H9 (cell line): ENCODE data around the gene PXDN. TPM values are rescaled to one million over a fixed set of nuclear protein-coding genes. Genes with fewer than 3 reads are reported as not detected.

Source experiments
- DNase-seq: peaks from one replicate; pipeline ENCODE4 v3.0.0-alpha.2; 2017
- H2AFZ ChIP-seq: one replicate; pipeline ENCODE4 v1.6.1; 2013; ENCODE audit warnings: mild to moderate bottlenecking, low read length, control low read depth, moderate library complexity
- H2AK5ac ChIP-seq: 2 replicates; pipeline ENCODE4 v1.6.1; 2013; ENCODE audit warnings: low read length, control low read depth, mixed read lengths; ENCODE audit not compliant: insufficient read length
- H2BK120ac ChIP-seq: one replicate; pipeline ENCODE4 v1.6.1; 2013; ENCODE audit warnings: low read depth, mild to moderate bottlenecking, low read length, control low read depth, inconsistent platforms; ENCODE audit not compliant: poor library complexity, severe bottlenecking
- H2BK12ac ChIP-seq: 2 replicates; pipeline ENCODE4 v1.6.1; 2013; ENCODE audit warnings: low read length, control low read depth, mixed read lengths, low read depth; ENCODE audit not compliant: insufficient read length
- H2BK15ac ChIP-seq: 2 replicates; pipeline ENCODE4 v1.6.1; 2013; ENCODE audit warnings: low read depth, low read length, control low read depth
- H2BK20ac ChIP-seq: one replicate; pipeline ENCODE4 v1.6.1; 2013; ENCODE audit warnings: low read depth, mild to moderate bottlenecking, low read length, control low read depth, inconsistent platforms; ENCODE audit not compliant: poor library complexity, severe bottlenecking
- H2BK5ac ChIP-seq: 2 replicates; pipeline ENCODE4 v1.6.1; 2013; ENCODE audit warnings: low read length, control low read depth, mixed read lengths; ENCODE audit not compliant: insufficient read length
- H3K14ac ChIP-seq: 2 replicates; pipeline ENCODE4 v1.6.1; 2013; ENCODE audit warnings: low read length, control low read depth; ENCODE audit not compliant: insufficient read depth
- H3K18ac ChIP-seq: 2 replicates; pipeline ENCODE4 v1.6.1; 2013; ENCODE audit warnings: low read depth, mild to moderate bottlenecking, mixed read lengths, low read length, control low read depth; ENCODE audit not compliant: insufficient read length
- H3K23ac ChIP-seq: 2 replicates; pipeline ENCODE4 v1.6.1; 2013; ENCODE audit warnings: low read length, control low read depth, mixed read lengths, low read depth; ENCODE audit not compliant: insufficient read length
- H3K23me2 ChIP-seq: 2 replicates; pipeline ENCODE4 v1.6.1; 2013; ENCODE audit warnings: low read depth, mild to moderate bottlenecking, mixed read lengths, low read length, control low read depth; ENCODE audit not compliant: insufficient read length, poor library complexity, severe bottlenecking
- H3K27ac ChIP-seq: 2 replicates; pipeline ENCODE4 v1.5.1; 2013; ENCODE audit warnings: low read length, control low read depth, mixed read lengths, low read depth; ENCODE audit not compliant: insufficient read length
- H3K27me3 ChIP-seq: 2 replicates; pipeline ENCODE4 v1.6.1; 2013; ENCODE audit warnings: low read length, control low read depth, inconsistent platforms; ENCODE audit not compliant: insufficient read depth
- H3K4ac ChIP-seq: 2 replicates; pipeline ENCODE4 v1.6.1; 2013; ENCODE audit warnings: low read depth, mild to moderate bottlenecking, control low read depth, inconsistent platforms, low read length, moderate library complexity
- H3K4me1 ChIP-seq: 2 replicates; pipeline ENCODE4 v1.6.1; 2013; ENCODE audit warnings: low read length, control low read depth, inconsistent platforms; ENCODE audit not compliant: insufficient read depth
- H3K4me2 ChIP-seq: 2 replicates; pipeline ENCODE4 v1.6.1; 2013; ENCODE audit warnings: low read length, control low read depth, mixed read lengths; ENCODE audit not compliant: insufficient read length, insufficient read depth
- H3K56ac ChIP-seq: 2 replicates; pipeline ENCODE4 v1.6.1; 2013; ENCODE audit warnings: low read depth, mild to moderate bottlenecking, mixed read lengths, low read length, control low read depth; ENCODE audit not compliant: insufficient read length
- H3K79me1 ChIP-seq: 2 replicates; pipeline ENCODE4 v1.6.1; 2013; ENCODE audit warnings: low read depth, mild to moderate bottlenecking, moderate library complexity, low read length, control low read depth, inconsistent platforms; ENCODE audit not compliant: insufficient read depth, poor library complexity, severe bottlenecking
- H3K79me2 ChIP-seq: 2 replicates; pipeline ENCODE4 v1.6.1; 2013; ENCODE audit warnings: low read length, control low read depth, inconsistent platforms; ENCODE audit not compliant: insufficient read depth
- H3K9ac ChIP-seq: 2 replicates; pipeline ENCODE4 v1.6.1; 2013; ENCODE audit warnings: low read length, control low read depth, mixed read lengths; ENCODE audit not compliant: insufficient read length; ENCODE audit errors: extremely low read depth
- H3K9me3 ChIP-seq: one replicate; pipeline ENCODE4 v1.6.1; 2013; ENCODE audit warnings: low read depth, low read length, inconsistent platforms; ENCODE audit not compliant: control insufficient read depth
- H3T11ph ChIP-seq: one replicate; pipeline ENCODE4 v1.6.1; 2013; ENCODE audit warnings: mild to moderate bottlenecking, low read length, control low read depth, inconsistent platforms
- H4K20me1 ChIP-seq: one replicate; pipeline ENCODE4 v1.6.1; 2013; ENCODE audit not compliant: control insufficient read depth, insufficient read length, insufficient read depth
- H4K5ac ChIP-seq: 2 replicates; pipeline ENCODE4 v1.6.1; 2013; ENCODE audit warnings: low read depth, mild to moderate bottlenecking, mixed read lengths, low read length, control low read depth; ENCODE audit not compliant: insufficient read length
- H4K8ac ChIP-seq: replicated peaks from 2 replicates; pipeline ENCODE4 v1.6.1; 2013; ENCODE audit warnings: low read length, control low read depth, mixed read lengths, low read depth; ENCODE audit not compliant: insufficient read length
- H4K91ac ChIP-seq: 2 replicates; pipeline ENCODE4 v1.6.1; 2013; ENCODE audit warnings: low read depth, mild to moderate bottlenecking, moderate library complexity, mixed read lengths, low read length, control low read depth; ENCODE audit not compliant: insufficient read length
- H3K27ac Mint-ChIP-seq, 3 experiments: 2 replicates in 2 of 3; 3 replicates in 1 of 3; pipeline ENCODE4 v1.8.0; 2020 to 2021; ENCODE audit warnings: mixed read lengths in 3 of 3, mild to moderate bottlenecking in 1 of 3, moderate library complexity in 1 of 3
- H3K27me3 Mint-ChIP-seq: 2 replicates; pipeline ENCODE4 v1.8.0; 2021; ENCODE audit warnings: low read depth, mild to moderate bottlenecking, moderate library complexity, mixed read lengths
- H3K36me3 Mint-ChIP-seq, 3 experiments: 2 replicates in 2 of 3; 3 replicates in 1 of 3; pipeline ENCODE4 v1.8.0; 2020 to 2021; ENCODE audit warnings: low read depth in 3 of 3, mixed read lengths in 3 of 3; ENCODE audit not compliant: insufficient read depth in 1 of 3
- H3K4me1 Mint-ChIP-seq, 2 experiments: 2 replicates each; pipeline ENCODE4 v1.8.0; 2020; ENCODE audit warnings: mixed read lengths in 2 of 2
- H3K4me3 Mint-ChIP-seq, 2 experiments: 2 replicates in 1 of 2; 3 replicates in 1 of 2; pipeline ENCODE4 v1.8.0; 2020 to 2021; ENCODE audit warnings: mild to moderate bottlenecking in 2 of 2, mixed read lengths in 2 of 2, moderate library complexity in 1 of 2
- H3K9me3 Mint-ChIP-seq, 2 experiments: 2 replicates in 1 of 2; 3 replicates in 1 of 2; pipeline ENCODE4 v1.8.0; 2020; ENCODE audit warnings: mild to moderate bottlenecking in 2 of 2, mixed read lengths in 2 of 2, moderate library complexity in 1 of 2
- CTCF ChIP-seq: fragments of 200-600 bp; sonication (generic); conservative IDR thresholded peaks from 3 replicates; pipeline ENCODE4 v1.8.0; 2021; ENCODE audit warnings: antibody characterized with exemption, mild to moderate bottlenecking
- WGBS: extraction: QIAGEN DNeasy Blood & Tissue Kit; methylation state at CpG from one replicate; pipeline ENCODE4 v1.1.7; 2013; ENCODE audit warnings: missing lambda C conversion rate, low lambda C conversion rate, mixed read lengths; ENCODE audit not compliant: insufficient read length; ENCODE audit errors: extremely low coverage; 5-methylcytosine and 5-hydroxymethylcytosine counted together
- total RNA-seq: library from RNA; stranded (reverse); gene quantifications from 2 replicates; pipeline ENCODE4 v1.2.1, GENCODE V29; 2021

Gene PXDN
- total RNA-seq, 1 experiment from 2014 or later: 146 TPM

- H3K9me3 Mint-ChIP-seq: peaks cover 4 to 11% of the 10 kb centered on the region in 2 experiments; a peak in 4 of 5 replicates
- no peaks in the 10 kb centered on the region for H3K9me3 ChIP-seq
- WGBS: no CpG with 5 or more reads among the region's 6 CpGs
Measured at GRCh38 chr2:1748176-1748740, 3.9 kb upstream of the PXDN start.

More at GRCh38 chr2:1748176-1748740, 3.9 kb upstream of the PXDN start:
- no peak overlapping the region for H3K18ac ChIP-seq
- no peak overlapping the region for H2AK5ac ChIP-seq
- H4K20me1 ChIP-seq: no peaks in the 10 kb centered on the region
- no peak overlapping the region for H2BK20ac ChIP-seq
- peak; percentile 15 for DNase-seq
- no peak overlapping the region for H2BK5ac ChIP-seq
- no peak overlapping the region for H3K23ac ChIP-seq
- H2BK120ac ChIP-seq: no peak overlapping the region
- H3K79me2 ChIP-seq: no peaks in the 10 kb centered on the region
- Mint-ChIP-seq H3K27ac (no peak overlapping the region), H3K4me3 (no peak overlapping the region), H3K27me3 (peaks cover 49% of the 10 kb centered on the region), H3K4me1 (peaks cover 13 to 19% of the 10 kb centered on the region in 2 experiments), H3K36me3 (peaks cover 8 to 13% (median 8%) of the 10 kb centered on the region in 3 experiments)
- no peak overlapping the region for H2AFZ ChIP-seq
- no peak overlapping the region for H3K9ac ChIP-seq
- H3K14ac ChIP-seq: no peak overlapping the region
- H3K4me1 ChIP-seq: no peaks in the 10 kb centered on the region
- no peak overlapping the region for H3K4me2 ChIP-seq
- peaks cover 2% of the 10 kb centered on the region for H3K23me2 ChIP-seq
- no peak for TF ChIP-seq CTCF
- H3K79me1 ChIP-seq: no peaks in the 10 kb centered on the region
- no peak overlapping the region for H3T11ph ChIP-seq
- H2BK15ac ChIP-seq: no peak overlapping the region
- H3K4ac ChIP-seq: no peak overlapping the region
- no peak overlapping the region for H4K91ac ChIP-seq
- H3K56ac ChIP-seq: no peak overlapping the region
- H3K27ac ChIP-seq: no peak overlapping the region
- no peaks in the 10 kb centered on the region for H3K27me3 ChIP-seq
- no peak overlapping the region for H4K8ac ChIP-seq
- no peak overlapping the region for H4K5ac ChIP-seq
- no peak overlapping the region for H2BK12ac ChIP-seq
